Ishikawa (cell line): ENCODE data around the gene RBPJ.

Source experiments
- CEBPB ChIP-seq: IDR thresholded peaks from 2 replicates; pipeline ENCODE4 v1.6.1; 2012
- CREB1 ChIP-seq: IDR thresholded peaks from 2 replicates; pipeline ENCODE4 v1.6.1; 2012; ENCODE audit warnings: low read depth
- EGR1 ChIP-seq: IDR thresholded peaks from 2 replicates; pipeline ENCODE4 v1.6.1; 2012
- EP300 ChIP-seq: IDR thresholded peaks from 2 replicates; pipeline ENCODE4 v1.6.1; 2012; ENCODE audit warnings: borderline replicate concordance
- FOXM1 ChIP-seq: IDR thresholded peaks from 2 replicates; pipeline ENCODE4 v1.6.1; 2012; ENCODE audit warnings: low read depth, borderline replicate concordance
- MAX ChIP-seq: IDR thresholded peaks from 2 replicates; pipeline ENCODE4 v1.6.1; 2012
- NFIC ChIP-seq: IDR thresholded peaks from 2 replicates; pipeline ENCODE4 v1.6.1; 2012
- RAD21 ChIP-seq: IDR thresholded peaks from 2 replicates; pipeline ENCODE4 v1.6.1; 2012; ENCODE audit warnings: low read depth
- REST ChIP-seq: IDR thresholded peaks from 2 replicates; pipeline ENCODE4 v1.6.1; 2012; ENCODE audit warnings: low read depth, mild to moderate bottlenecking
- TAF1 ChIP-seq: IDR thresholded peaks from 2 replicates; pipeline ENCODE4 v1.6.1; 2012; ENCODE audit warnings: low read depth, mild to moderate bottlenecking
- TCF12 ChIP-seq: IDR thresholded peaks from 2 replicates; pipeline ENCODE4 v1.6.1; 2012; ENCODE audit warnings: low read depth
- TEAD4 ChIP-seq: IDR thresholded peaks from 2 replicates; pipeline ENCODE4 v1.6.1; 2012
- USF1 ChIP-seq: IDR thresholded peaks from 2 replicates; pipeline ENCODE4 v1.6.1; 2012
- YY1 ChIP-seq: IDR thresholded peaks from 2 replicates; pipeline ENCODE4 v1.6.1; 2012; ENCODE audit warnings: low read depth
- ZBTB7A ChIP-seq: IDR thresholded peaks from 2 replicates; pipeline ENCODE4 v1.6.1; 2012; ENCODE audit warnings: low read depth

The RBPJ gene

GRCh38 chr4:26273616-26273980 lies 47.2 kb upstream of the RBPJ start:
- TF ChIP-seq ZBTB7A: no peak
- TF ChIP-seq USF1: no peak
- TF ChIP-seq TAF1: no peak
- no peak for TF ChIP-seq NFIC
- no peak for TF ChIP-seq EP300

- no peak for TF ChIP-seq EP300
- TF ChIP-seq CEBPB: no peak
- TF ChIP-seq USF1: no peak
- no peak for TF ChIP-seq RAD21
- no peak for TF ChIP-seq TEAD4
- TF ChIP-seq CREB1: no peak
- no peak for TF ChIP-seq EGR1
- TF ChIP-seq TCF12: no peak
- TF ChIP-seq FOXM1: no peak
- TF ChIP-seq YY1: no peak
- no peak for TF ChIP-seq REST
- no peak for TF ChIP-seq ZBTB7A
- no peak for TF ChIP-seq NFIC
- TF ChIP-seq MAX: no peak
- TF ChIP-seq TAF1: no peak
Observed at GRCh38 chr4:26275281-26275680, 45.5 kb upstream of the RBPJ start.

GRCh38 chr4:26279446-26279845 lies 41.4 kb upstream of the RBPJ start:
- TF ChIP-seq TEAD4: no peak
- TF ChIP-seq EGR1: no peak
- no peak for TF ChIP-seq RAD21
- TF ChIP-seq TAF1: no peak
- TF ChIP-seq CEBPB: no peak
- TF ChIP-seq ZBTB7A: no peak
- no peak for TF ChIP-seq MAX
- TF ChIP-seq FOXM1: no peak
- TF ChIP-seq CREB1: no peak
- no peak for TF ChIP-seq TCF12
- TF ChIP-seq USF1: no peak
- no peak for TF ChIP-seq EP300
- TF ChIP-seq REST: no peak
- TF ChIP-seq YY1: no peak
- TF ChIP-seq NFIC: no peak

- no peak for TF ChIP-seq TAF1
- TF ChIP-seq FOXM1: no peak
- TF ChIP-seq ZBTB7A: no peak
- no peak for TF ChIP-seq CREB1
- TF ChIP-seq TCF12: no peak
- TF ChIP-seq EGR1: no peak
- no peak for TF ChIP-seq TEAD4
- no peak for TF ChIP-seq EP300
- TF ChIP-seq RAD21: no peak
- no peak for TF ChIP-seq YY1
- TF ChIP-seq REST: no peak
- TF ChIP-seq NFIC: no peak
- no peak for TF ChIP-seq USF1
- no peak for TF ChIP-seq CEBPB
- TF ChIP-seq MAX: no peak
Observed at GRCh38 chr4:26281881-26282280, 38.9 kb upstream of the RBPJ start.
